Dedifferentiated amniotic fluid mesenchymal stem cell (primary cell): ENCODE results near the gene SDF2.
"Not testable (repeated sequence)": the region's sequence is repeated elsewhere in the genome, so short reads cannot be mapped to it uniquely, and the experiment has no call there.

Source experiments
- DNase-seq: peaks from one replicate; pipeline ENCODE4 v3.0.0-alpha.2; 2016; ENCODE audit errors: extremely low spot score

Gene SDF2

GRCh38 chr17:28684963-28685362 is 23.3 kb upstream of the SDF2 start:
- no peak for DNase-seq

- no peak for DNase-seq
Observed at GRCh38 chr17:28682655-28683054, 20.9 kb upstream of the SDF2 start.

- DNase-seq, result no peak
Observed at GRCh38 chr17:28675980-28676379, 14.3 kb upstream of the SDF2 start.

DNA sequence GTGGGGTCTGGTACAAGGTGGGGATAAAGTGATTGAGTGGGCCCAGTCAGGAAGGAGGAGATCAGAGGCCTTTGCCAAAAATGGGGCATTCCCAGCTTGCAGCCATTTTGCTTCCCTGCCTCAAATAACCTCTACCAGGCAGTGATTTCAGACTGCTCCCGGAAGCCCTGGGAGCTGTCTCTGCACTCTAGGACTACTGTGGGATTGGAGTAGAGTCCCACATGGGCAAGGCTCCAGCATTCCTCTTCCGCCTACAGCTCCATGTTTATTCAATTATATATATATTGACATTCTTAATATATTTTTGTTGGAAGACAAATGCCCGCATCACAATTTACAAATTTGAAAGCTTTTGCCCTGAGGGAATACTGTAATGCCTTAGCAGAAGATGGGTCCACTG is 13.8 kb upstream of the SDF2 start:
- DNase-seq, result no peak

- DNase-seq, result no peak
Observed at GRCh38 chr17:28669918-28670317, 8.2 kb upstream of the SDF2 start.

- DNase-seq, result no peak
Observed at GRCh38 chr17:28667870-28668269, 6.2 kb upstream of the SDF2 start.

- DNase-seq, result no peak
Observed at GRCh38 chr17:28665994-28666393, 4.3 kb upstream of the SDF2 start.

GRCh38 chr17:28663723-28664122 is 2.0 kb upstream of the SDF2 start:
- no peak for DNase-seq

- peak; percentile 36 for DNase-seq
Observed at GRCh38 chr17:28662527-28662829, 772 bp upstream of the SDF2 start.

- not testable (repeated sequence) for DNase-seq
Observed at GRCh38 chr17:28659497-28659881, 2.2 kb downstream of the SDF2 start.

- DNase-seq, result not testable (repeated sequence)
Observed at GRCh38 chr17:28658766-28659496, 2.8 kb downstream of the SDF2 start.

- DNase-seq, result not testable (repeated sequence)
Observed at GRCh38 chr17:28658342-28658741, 3.4 kb downstream of the SDF2 start.

DNA sequence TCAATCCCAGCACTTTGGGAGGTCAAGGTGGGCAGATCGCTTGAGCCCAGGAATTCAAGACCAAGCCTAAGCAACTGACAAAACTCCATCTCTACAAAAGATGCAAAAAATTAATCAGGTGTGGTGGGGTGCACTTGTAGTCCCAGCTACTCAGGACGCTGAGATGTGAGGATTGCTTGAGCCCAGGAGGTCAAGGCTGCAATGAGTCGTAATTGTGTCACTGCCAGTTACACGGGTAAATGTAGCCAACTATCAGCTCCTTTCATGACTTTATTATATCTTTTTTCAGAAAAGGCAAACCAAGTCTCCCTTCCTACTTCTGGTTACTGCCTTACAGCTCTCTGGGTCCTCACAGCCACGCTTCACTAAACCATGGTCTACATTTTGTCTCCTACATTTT is 4.0 kb downstream of the SDF2 start:
- no peak for DNase-seq

- no peak for DNase-seq
Observed at GRCh38 chr17:28655160-28655559, 6.5 kb downstream of the SDF2 start.

DNA sequence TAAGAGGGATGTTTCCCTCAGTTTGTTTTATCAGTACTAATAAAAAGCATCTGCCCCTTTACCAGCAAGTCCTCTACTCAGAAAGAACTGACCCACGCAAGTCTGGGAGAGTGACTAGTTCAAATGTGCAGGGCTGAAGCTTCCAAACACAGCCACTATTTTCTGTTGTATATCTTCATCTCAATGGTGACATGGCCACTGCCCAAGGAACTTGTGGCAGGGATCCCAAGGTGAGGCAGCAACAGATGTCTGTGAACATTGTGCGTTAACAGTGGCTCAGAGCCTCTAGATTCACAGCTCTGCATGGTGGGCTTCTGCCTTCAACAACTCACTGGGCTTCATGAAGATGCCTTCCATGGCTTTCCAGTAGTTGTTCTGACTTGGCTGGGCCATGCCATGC is 13.0 kb downstream of the SDF2 start:
- no peak for DNase-seq

GRCh38 chr17:28646039-28646754 is 15.5 kb downstream of the SDF2 start:
- DNase-seq, result no peak

DNA sequence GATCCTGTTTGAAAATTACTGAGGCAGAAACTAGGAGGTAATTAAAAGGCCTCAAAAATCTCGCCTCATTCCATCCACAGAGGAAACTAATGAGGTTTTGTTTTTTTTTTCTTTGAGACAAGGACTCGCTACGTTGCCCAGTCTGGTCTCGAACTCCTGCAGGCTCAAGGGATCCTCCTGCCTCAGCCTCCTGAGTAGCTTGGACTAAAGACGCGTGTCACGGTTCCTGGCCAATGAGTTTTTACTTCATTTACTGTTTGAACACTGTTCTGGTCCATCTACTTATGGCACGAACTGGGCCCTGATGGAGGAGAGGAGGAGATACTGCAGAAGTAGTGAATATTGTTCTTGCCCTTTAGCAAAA is 16.1 kb downstream of the SDF2 start:
- no peak for DNase-seq

DNA sequence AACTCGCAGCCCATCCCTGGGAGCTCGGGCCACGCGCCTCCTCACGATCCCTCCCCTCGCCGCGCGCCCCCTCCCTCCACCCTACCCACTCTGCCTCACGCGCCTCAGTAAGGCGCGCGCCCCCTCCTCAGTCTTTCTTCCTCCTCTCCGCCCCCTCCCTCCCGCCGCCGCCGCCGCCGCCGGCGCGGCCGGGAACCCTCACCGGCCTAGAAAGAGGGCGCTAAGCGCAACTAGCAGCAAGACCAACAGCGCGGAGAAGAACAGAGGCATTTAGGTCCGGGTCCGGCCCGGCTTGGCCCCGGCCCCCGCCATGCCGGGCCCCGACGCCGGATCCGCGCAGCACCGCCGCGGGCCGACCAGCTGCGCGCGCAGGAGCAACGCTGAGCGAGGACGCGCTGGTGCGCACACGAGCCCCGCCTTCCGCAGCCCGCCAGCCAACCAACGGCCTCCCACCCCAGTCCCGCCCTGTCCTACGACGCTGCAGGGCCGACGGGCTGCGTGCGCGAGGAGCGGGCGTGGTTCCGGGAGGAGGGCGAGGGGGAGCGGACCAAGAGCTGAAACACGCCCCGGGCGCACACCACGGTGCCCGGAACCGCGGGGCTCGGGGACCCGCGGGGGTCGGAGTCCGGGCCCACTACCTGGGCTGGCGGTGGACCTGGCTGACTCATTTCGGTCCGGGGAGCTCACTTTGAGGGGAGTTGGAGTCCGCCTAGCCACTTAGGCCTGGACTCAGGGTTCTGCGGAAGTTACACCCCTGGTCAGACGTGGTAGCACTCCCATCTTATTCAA is 16.7 kb downstream of the SDF2 start, which contains the start of gene BLTP2:
Gene BLTP2, minus strand, starts transcription at position 372 of the 789 bp plus-strand sequence. Its CDS starts 102 bp downstream, at position 270.
- DNase-seq, result peak; percentile 94

DNA sequence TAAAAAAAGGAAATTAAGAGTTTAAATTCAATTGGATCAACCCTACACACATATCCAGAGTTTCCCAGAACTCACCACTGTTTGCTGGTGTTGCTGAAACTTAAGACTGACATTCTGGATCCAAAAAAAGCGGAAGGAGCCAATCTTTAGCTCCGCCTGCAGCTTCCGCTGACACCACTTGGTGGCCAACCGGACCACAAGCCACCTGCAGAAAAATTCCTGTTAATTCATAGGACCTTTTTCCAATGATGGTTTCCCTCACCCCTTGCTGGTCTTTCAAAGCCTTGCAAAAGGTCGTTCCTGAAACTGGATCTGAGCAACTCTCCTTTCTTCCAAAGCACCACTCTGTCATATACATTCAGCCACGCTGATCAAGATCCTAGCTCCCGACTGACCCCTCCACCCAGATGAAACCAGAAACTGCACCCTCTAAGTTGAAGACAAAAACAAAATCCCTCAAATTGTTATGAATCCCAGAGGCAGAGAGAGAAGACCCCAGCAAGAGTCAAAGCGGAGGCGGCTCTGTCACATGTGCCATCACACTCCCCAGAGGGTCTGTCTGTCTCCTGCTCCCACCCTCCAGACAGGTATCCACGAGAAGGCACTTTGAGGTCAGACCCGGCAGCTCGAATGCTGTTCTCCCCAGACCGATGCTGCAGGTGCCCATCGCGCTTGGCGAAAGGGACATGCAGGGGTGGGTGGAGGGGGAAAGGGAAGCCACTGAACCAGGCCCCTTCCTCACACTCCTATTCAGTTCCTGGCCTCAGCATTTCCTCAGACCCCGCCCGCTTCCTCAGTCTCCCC is 17.5 kb downstream of the SDF2 start:
- peak; percentile 68 for DNase-seq

GRCh38 chr17:28641579-28641978 is 20.1 kb downstream of the SDF2 start:
- DNase-seq, result no peak

GRCh38 chr17:28635506-28635905 is 26.2 kb downstream of the SDF2 start:
- no peak for DNase-seq
